Hematopoietic multipotent progenitor cell treated with erythropoietin and hydrocortisone succinate and interleukin-3 and kit ligand, for 6 days (in vitro differentiated cells): ENCODE measurements around the gene CATSPERD.

Experiments used
- DNase-seq: peaks from one replicate; pipeline ENCODE4 v3.0.0-alpha.2; 2015

Gene CATSPERD

GRCh38 chr19:5809053-5809452, 88.6 kb downstream of the CATSPERD start:
- no peak for DNase-seq

GRCh38 chr19:5809469-5809868, 89.0 kb downstream of the CATSPERD start:
- DNase-seq: no peak

- DNase-seq: no peak
Observed at GRCh38 chr19:5811117-5811516, 90.7 kb downstream of the CATSPERD start.

- DNase-seq: no peak
Observed at GRCh38 chr19:5814123-5814851, 93.8 kb downstream of the CATSPERD start.

- DNase-seq: no peak
Observed at GRCh38 chr19:5814852-5815246, 94.4 kb downstream of the CATSPERD start.

GRCh38 chr19:5817218-5817617, 96.8 kb downstream of the CATSPERD start:
- no peak for DNase-seq

- no peak for DNase-seq
Observed at GRCh38 chr19:5818594-5818993, 98.2 kb downstream of the CATSPERD start.

- no peak for DNase-seq
Observed at GRCh38 chr19:5820785-5821184, 100.3 kb downstream of the CATSPERD start.

GRCh38 chr19:5821521-5822180, 101.2 kb downstream of the CATSPERD start:
- no peak for DNase-seq

- no peak for DNase-seq
Observed at GRCh38 chr19:5822181-5822844, 101.9 kb downstream of the CATSPERD start.

- no peak for DNase-seq
Observed at GRCh38 chr19:5823579-5824281, 103.3 kb downstream of the CATSPERD start.

GRCh38 chr19:5824751-5825150, 104.3 kb downstream of the CATSPERD start:
- no peak for DNase-seq

GRCh38 chr19:5825178-5825577, 104.7 kb downstream of the CATSPERD start:
- DNase-seq: no peak

GRCh38 chr19:5826531-5827341, 106.3 kb downstream of the CATSPERD start:
- DNase-seq: peak; percentile 74

- DNase-seq: no peak
Observed at GRCh38 chr19:5827342-5827890, 107.0 kb downstream of the CATSPERD start.

- DNase-seq: peak; percentile 91
Observed at GRCh38 chr19:5827891-5828660, 107.6 kb downstream of the CATSPERD start.
